Panc1 (cell line): ENCODE data around the gene BCAM.

Source experiments
- CTCF ChIP-seq: fragments of 450-650 bp; IDR thresholded peaks from 2 replicates; pipeline ENCODE4 v1.5.1; 2017; ENCODE audit warnings: mild to moderate bottlenecking
- POLR2AphosphoS5 ChIP-seq: IDR thresholded peaks from 2 replicates; pipeline ENCODE4 v1.6.1; 2012; ENCODE audit warnings: mild to moderate bottlenecking, low read depth, low read length, moderate library complexity

DNA sequence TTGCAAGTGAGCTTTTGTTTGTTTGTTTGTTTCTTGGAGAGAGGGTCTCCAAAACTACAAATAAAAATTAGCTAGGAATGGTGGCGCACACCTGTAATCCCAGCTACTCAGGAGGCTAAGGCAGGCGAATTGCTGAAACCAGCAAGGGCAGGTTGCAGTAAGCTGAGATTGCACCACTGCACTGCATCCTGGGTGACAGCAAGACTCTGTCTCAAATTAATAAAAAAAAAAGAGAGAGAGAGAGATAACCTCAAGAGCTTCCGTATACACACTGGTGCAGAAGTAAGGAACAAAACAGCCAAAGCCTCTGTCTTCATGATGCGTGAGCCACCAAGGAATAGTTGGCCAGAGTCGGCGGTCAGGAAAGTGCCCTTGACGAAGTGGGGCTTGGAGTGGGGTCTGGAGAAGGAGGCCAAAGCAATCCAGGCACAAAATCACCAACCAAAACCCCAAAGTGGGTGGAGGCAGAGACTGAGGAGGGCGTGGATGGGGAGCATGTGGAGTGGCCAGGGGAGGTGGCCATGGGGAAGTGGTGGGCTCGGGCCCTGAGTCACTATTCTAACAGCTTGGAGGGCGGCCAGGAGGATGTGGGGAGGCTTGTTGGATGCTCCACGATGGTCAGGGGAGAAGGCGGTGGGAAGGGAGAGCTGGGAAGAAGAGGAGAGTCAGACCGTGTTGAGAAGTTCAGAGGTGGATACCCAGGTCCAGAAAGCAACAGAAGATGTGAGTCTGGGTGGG lies 61.0 kb downstream of the BCAM start:
- no peak for TF ChIP-seq POLR2AphosphoS5
- TF ChIP-seq CTCF: no peak
